ENCODE results near the gene VWC2. TPM values are rescaled to one million over a fixed set of nuclear protein-coding genes. Genes with fewer than 3 reads are reported as not detected.
A peak's percentile ranks its signal among the peaks of the same experiment; 100 is the strongest.

VWC2 gene
- total RNA-seq, 1 donor from 2014 or later: 7.9 TPM

GRCh38 chr7:49892481-49892880 lies 119.0 kb downstream of the VWC2 start:
- intact Hi-C loops (cut with micrococcal nuclease): no loop called here
- Histone ChIP-seq H3K4me1 (peaks cover 10% of the 10 kb centered on the region), H3K9me3 (replicated peaks) (no peaks in the 10 kb centered on the region), H3K27ac (replicated peaks) (no peak overlapping the region), H3K36me3 (no peaks in the 10 kb centered on the region), H3K4me3 (no peak overlapping the region), H3K27me3 (ENCODE audit: low read depth) (no peaks in the 10 kb centered on the region)
- TF ChIP-seq, protein P1, sequence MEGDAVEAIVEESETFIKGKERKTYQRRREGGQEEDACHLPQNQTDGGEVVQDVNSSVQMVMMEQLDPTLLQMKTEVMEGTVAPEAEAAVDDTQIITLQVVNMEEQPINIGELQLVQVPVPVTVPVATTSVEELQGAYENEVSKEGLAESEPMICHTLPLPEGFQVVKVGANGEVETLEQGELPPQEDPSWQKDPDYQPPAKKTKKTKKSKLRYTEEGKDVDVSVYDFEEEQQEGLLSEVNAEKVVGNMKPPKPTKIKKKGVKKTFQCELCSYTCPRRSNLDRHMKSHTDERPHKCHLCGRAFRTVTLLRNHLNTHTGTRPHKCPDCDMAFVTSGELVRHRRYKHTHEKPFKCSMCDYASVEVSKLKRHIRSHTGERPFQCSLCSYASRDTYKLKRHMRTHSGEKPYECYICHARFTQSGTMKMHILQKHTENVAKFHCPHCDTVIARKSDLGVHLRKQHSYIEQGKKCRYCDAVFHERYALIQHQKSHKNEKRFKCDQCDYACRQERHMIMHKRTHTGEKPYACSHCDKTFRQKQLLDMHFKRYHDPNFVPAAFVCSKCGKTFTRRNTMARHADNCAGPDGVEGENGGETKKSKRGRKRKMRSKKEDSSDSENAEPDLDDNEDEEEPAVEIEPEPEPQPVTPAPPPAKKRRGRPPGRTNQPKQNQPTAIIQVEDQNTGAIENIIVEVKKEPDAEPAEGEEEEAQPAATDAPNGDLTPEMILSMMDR (IDR thresholded peaks at IDR 0.05; ENCODE audit: borderline replicate concordance): no peak
- DNase-seq: no peak

- H3K27me3 ChIP-seq (ENCODE audit: low read depth): no peaks in the 10 kb centered on the region
- peaks cover 10% of the 10 kb centered on the region for H3K4me1 ChIP-seq
- no peaks in the 10 kb centered on the region for H3K9me3 ChIP-seq (replicated peaks)
- H3K4me3 ChIP-seq: no peak overlapping the region
- TF ChIP-seq, protein P1 (IDR thresholded peaks at IDR 0.05; ENCODE audit: borderline replicate concordance): no peak
- peak overlapping the region; percentile 69 for H3K27ac ChIP-seq (replicated peaks)
- intact Hi-C loops (cut with micrococcal nuclease): no loop called here
- no peaks in the 10 kb centered on the region for H3K36me3 ChIP-seq
- no peak for DNase-seq
These were observed 119.7 kb downstream of the VWC2 start for GRCh38 chr7:49893131-49893530.

GRCh38 chr7:49894543-49894942 lies 121.1 kb downstream of the VWC2 start:
- peak overlapping the region; percentile 69 for H3K27ac ChIP-seq (replicated peaks)
- H3K27me3 ChIP-seq (ENCODE audit: low read depth): no peaks in the 10 kb centered on the region
- H3K36me3 ChIP-seq: no peaks in the 10 kb centered on the region
- TF ChIP-seq, protein P1 (IDR thresholded peaks at IDR 0.05; ENCODE audit: borderline replicate concordance): no peak
- H3K4me3 ChIP-seq: no peak overlapping the region
- H3K4me1 ChIP-seq: peaks cover 10% of the 10 kb centered on the region
- peak; percentile 45 for DNase-seq
- no peaks in the 10 kb centered on the region for H3K9me3 ChIP-seq (replicated peaks)
- intact Hi-C loops (cut with micrococcal nuclease): no loop called here

DNA sequence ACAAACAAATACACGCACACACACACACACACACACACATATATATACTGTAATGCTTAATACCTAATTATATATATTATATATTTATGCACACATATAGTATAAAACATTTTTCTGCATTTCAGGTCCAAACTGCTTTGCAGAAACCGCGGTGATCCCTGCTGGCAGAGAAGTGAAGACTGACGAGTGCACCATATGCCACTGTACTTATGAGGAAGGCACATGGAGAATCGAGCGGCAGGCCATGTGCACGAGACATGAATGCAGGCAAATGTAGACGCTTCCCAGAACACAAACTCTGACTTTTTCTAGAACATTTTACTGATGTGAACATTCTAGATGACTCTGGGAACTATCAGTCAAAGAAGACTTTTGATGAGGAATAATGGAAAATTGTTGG lies 138.5 kb downstream of the VWC2 start:
- no peak for DNase-seq

DNA sequence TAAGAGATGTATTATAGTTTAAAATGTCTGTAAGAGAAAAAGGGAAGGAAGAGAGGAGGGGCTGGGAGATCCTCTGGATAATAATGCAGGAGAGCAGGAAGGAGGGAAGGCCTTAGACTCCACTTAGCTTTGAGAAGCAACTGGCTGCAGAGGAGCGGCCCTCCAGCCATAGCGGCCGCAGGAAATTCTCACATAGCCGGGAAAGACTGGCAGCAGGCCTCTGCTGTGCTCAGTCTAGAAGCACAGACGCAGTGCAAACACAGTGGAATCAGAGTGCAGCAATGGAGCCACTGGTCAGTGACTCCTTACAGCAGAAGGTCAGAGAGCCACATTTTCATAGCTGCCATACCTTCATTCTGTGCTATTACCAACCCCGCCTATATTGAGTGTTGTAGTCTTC lies 153.3 kb downstream of the VWC2 start:
- Histone ChIP-seq H3K27me3 (ENCODE audit: low read depth) (no peaks in the 10 kb centered on the region), H3K27ac (replicated peaks) (no peak overlapping the region), H3K4me1 (no peaks in the 10 kb centered on the region), H3K4me3 (no peak overlapping the region), H3K9me3 (replicated peaks) (peaks cover 14% of the 10 kb centered on the region), H3K36me3 (no peaks in the 10 kb centered on the region)
- TF ChIP-seq, protein P1 (IDR thresholded peaks at IDR 0.05; ENCODE audit: borderline replicate concordance): no peak
- intact Hi-C loops (cut with micrococcal nuclease): no loop called here
- DNase-seq: no peak

More for the DNA sequence above, 138.5 kb downstream of the VWC2 start:
- Histone ChIP-seq H3K27ac (replicated peaks) (no peak overlapping the region), H3K36me3 (no peaks in the 10 kb centered on the region), H3K4me1 (no peaks in the 10 kb centered on the region), H3K9me3 (replicated peaks) (no peaks in the 10 kb centered on the region), H3K4me3 (no peak overlapping the region), H3K27me3 (ENCODE audit: low read depth) (no peaks in the 10 kb centered on the region)
- TF ChIP-seq, protein P1 (IDR thresholded peaks at IDR 0.05; ENCODE audit: borderline replicate concordance): no peak
- intact Hi-C loops (cut with micrococcal nuclease): no loop called here

DNA sequence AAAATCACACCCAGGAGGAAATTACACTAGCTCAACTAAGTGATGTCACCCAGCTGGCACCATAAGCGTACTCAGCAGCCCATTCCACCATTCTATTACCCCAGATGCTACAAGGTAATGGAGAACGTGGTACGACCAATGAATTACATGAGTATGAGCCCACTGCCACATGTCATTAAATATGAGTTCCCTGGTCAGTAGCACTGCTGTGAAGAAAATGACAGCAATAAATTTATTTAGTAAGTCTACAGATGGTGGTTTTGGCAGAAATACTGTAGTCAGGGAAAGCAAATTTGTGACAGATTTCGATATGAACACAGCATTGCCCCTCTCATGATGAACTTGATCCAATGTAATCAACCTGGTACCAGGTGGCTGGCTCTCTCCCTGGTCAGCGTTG lies 154.2 kb downstream of the VWC2 start:
- no peak overlapping the region for H3K4me3 ChIP-seq
- TF ChIP-seq, protein P1 (IDR thresholded peaks at IDR 0.05; ENCODE audit: borderline replicate concordance): no peak
- DNase-seq: no peak
- intact Hi-C loops (cut with micrococcal nuclease): no loop called here
- H3K27ac ChIP-seq (replicated peaks): no peak overlapping the region
- H3K9me3 ChIP-seq (replicated peaks): peaks cover 23% of the 10 kb centered on the region
- no peaks in the 10 kb centered on the region for H3K4me1 ChIP-seq
- no peaks in the 10 kb centered on the region for H3K27me3 ChIP-seq (ENCODE audit: low read depth)
- H3K36me3 ChIP-seq: no peaks in the 10 kb centered on the region
